Measurements from ENCODE around the gene TLCD3B. TPM values are rescaled to one million over a fixed set of nuclear protein-coding genes. Genes with fewer than 3 reads are reported as not detected.
"Not testable (repeated sequence)": the region's sequence is repeated elsewhere in the genome, so short reads cannot be mapped to it uniquely, and the experiment has no call there.

Gene TLCD3B
- total and polyA plus RNA-seq, 9 of the 15 experiments (the other 6 are each of a cell fraction or from before 2014, with no cell fraction given): 0.10 to 0.52 (median 0.23) TPM; not detected in 4

DNA sequence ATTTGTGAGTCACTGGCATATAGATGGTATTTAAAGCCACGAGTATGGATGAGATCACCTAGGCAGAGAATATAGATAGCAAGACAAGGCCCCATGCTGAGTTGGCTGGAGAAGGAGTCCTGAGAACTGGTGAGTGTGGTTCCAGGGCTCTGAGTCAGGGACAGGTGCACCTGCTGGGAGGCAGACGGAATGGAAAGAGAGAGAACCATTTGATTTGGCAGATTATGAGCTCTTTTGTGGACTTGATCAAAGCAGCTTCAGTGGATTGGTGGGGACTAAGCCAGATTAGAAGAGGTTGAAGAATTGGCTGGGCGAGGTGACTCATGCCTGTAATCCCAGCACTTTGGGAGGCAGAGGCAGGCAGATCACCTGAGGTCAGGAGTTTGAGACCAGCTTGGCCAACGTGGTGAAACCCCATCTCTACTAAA lies 12.3 kb downstream of the TLCD3B start (continued):
- TF ChIP-seq, protein P1, sequence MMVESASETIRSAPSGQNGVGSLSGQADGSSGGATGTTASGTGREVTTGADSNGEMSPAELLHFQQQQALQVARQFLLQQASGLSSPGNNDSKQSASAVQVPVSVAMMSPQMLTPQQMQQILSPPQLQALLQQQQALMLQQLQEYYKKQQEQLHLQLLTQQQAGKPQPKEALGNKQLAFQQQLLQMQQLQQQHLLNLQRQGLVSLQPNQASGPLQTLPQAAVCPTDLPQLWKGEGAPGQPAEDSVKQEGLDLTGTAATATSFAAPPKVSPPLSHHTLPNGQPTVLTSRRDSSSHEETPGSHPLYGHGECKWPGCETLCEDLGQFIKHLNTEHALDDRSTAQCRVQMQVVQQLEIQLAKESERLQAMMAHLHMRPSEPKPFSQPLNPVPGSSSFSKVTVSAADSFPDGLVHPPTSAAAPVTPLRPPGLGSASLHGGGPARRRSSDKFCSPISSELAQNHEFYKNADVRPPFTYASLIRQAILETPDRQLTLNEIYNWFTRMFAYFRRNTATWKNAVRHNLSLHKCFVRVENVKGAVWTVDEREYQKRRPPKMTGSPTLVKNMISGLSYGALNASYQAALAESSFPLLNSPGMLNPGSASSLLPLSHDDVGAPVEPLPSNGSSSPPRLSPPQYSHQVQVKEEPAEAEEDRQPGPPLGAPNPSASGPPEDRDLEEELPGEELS (CRISPR knock-in tag; IDR thresholded peaks at IDR 0.05; ENCODE audit: borderline replicate concordance): no peak
- TF ChIP-seq ELF2 (CRISPR knock-in tag; IDR thresholded peaks at IDR 0.05) (no peak), SMAD1 (IDR thresholded peaks at IDR 0.05; ENCODE audit: low read depth, low read length, partially characterized antibody) (no peak), TSC22D4 (tag; IDR thresholded peaks at IDR 0.05) (no peak), POLR2A (conservative IDR thresholded peaks at IDR 0.05) (no peak), HINFP (tag; conservative IDR thresholded peaks at IDR 0.05; ENCODE audit: low read depth) (no peak), ZNF644 (tag; IDR thresholded peaks at IDR 0.05; ENCODE audit: low read depth) (no peak), EP300 (IDR thresholded peaks at IDR 0.05; ENCODE audit: low read length) (no peak)

DNA sequence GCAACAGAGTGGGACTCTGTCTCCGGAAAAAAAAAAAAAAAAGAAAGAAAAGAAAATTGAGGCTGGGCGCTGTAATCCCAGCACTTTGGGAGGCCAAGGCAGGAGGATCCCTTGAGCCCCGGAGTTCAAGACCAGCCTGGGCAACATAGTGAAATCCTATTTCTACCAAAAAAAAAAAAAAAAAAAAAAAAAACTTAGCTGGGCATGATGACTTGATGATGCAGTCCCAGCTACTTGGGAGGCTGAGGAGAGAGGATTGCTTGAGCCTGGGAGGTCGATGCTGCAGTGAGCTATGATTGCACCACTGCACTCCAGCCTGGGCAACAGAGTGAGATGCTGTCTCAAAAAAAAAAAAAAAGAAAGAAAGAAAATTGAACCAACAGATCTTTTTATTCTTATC lies 13.1 kb downstream of the TLCD3B start:
- WGBS (ENCODE audit: insufficient coverage, low coverage, missing lambda C conversion rate): 0% methylated on average over 1 of the region's 4 CpGs

More for the DNA sequence above, 13.1 kb downstream of the TLCD3B start:
- H3K4me3 ChIP-seq; BruUV-seq (replicated peaks); H3K27ac ChIP-seq (ENCODE audit: extremely low read depth, low read depth, low read length); FAIRE-seq; H4K20me1 ChIP-seq (replicated peaks; ENCODE audit: control insufficient read depth, insufficient read depth, low read length); intact Hi-C loops (cut with micrococcal nuclease); CTCF ChIA-PET (ENCODE audit: low intra/inter-chr PET ratio); POLR2A ChIA-PET; DNase-seq (ENCODE audit: extremely low read depth in 1 of 4, low spot score in 3 of 4); H3K9ac ChIP-seq (ENCODE audit: insufficient read depth in 1 of 2, low read depth in 2 of 2, low read length in 2 of 2); H3K9me3 ChIP-seq (replicated peaks; ENCODE audit: control insufficient read depth, insufficient read depth, low read depth, low read length); H3K4me2 ChIP-seq (ENCODE audit: insufficient read depth, low read length); ATAC-seq; H3K36me3 ChIP-seq (ENCODE audit: control insufficient read depth, insufficient read depth, low read length); H2AFZ ChIP-seq (ENCODE audit: low read depth, low read length); H3K9me1 ChIP-seq (ENCODE audit: control insufficient read depth, insufficient read depth, low read length); H3K27me3 ChIP-seq (ENCODE audit: control insufficient read depth in 2 of 2, insufficient read depth in 2 of 2, low read length in 2 of 2); H3K79me2 ChIP-seq (ENCODE audit: control insufficient read depth, insufficient read depth, low read length); in situ Hi-C loops (cut with MboI): not testable (repeated sequence)
- peaks cover 0 to 11% of the 10 kb centered on the region in 2 experiments; a peak in 3 of 5 replicates for H3K4me1 ChIP-seq (replicated peaks in 1 of 2; ENCODE audit: control insufficient read depth in 2 of 2, insufficient read depth in 2 of 2, low read length in 2 of 2)

All from K562 (cell line).